Kidney (tissue), 14 donors: ENCODE measurements around the gene RASAL3. TPM values are rescaled to one million over a fixed set of nuclear protein-coding genes. Genes with fewer than 3 reads are reported as not detected.

ENCODE experiments used
- DNase-seq, 5 donors: peaks; one replicate each; pipeline ENCODE4 v3.0.0-alpha.2; 2013 to 2020
- FAIRE-seq: peaks from 2 replicates; lab custom pipeline; 2012; peaks lifted over from hg19 to GRCh38; lab: Jason Lieb, UNC
- H3K27ac ChIP-seq, 2 donors: one replicate each; pipeline ENCODE4 v1.7.0; 2013; ENCODE audit warnings: low read depth in 2 of 2, low read length in 2 of 2, inconsistent platforms in 1 of 2
- H3K27me3 ChIP-seq: one replicate; pipeline ENCODE4 v1.7.1; 2013; ENCODE audit warnings: low read length, inconsistent platforms; ENCODE audit not compliant: control insufficient read depth, insufficient read depth
- H3K36me3 ChIP-seq, 3 donors: one replicate each; pipeline versions ENCODE4 v1.7.0 to v1.7.1; 2013; ENCODE audit warnings: low read length in 3 of 3, control low read depth in 1 of 3, inconsistent platforms in 1 of 3; ENCODE audit not compliant: insufficient read depth in 3 of 3, control insufficient read depth in 2 of 3
- H3K4me1 ChIP-seq, 3 donors: one replicate each; pipeline versions ENCODE4 v1.7.0 to v1.7.1; 2013; ENCODE audit warnings: low read length in 3 of 3, inconsistent platforms in 1 of 3, low read depth in 1 of 3; ENCODE audit not compliant: control insufficient read depth in 2 of 3, insufficient read depth in 2 of 3
- H3K4me3 ChIP-seq, 3 donors: one replicate each; pipeline versions ENCODE4 v1.7.0 to v1.8.1; 2013; ENCODE audit warnings: low read length in 3 of 3, control low read depth in 1 of 3, inconsistent platforms in 1 of 3
- H3K9ac ChIP-seq, 3 donors: one replicate each; pipeline versions ENCODE4 v1.7.0 to v1.7.1; 2013; ENCODE audit warnings: low read length in 3 of 3, control low read depth in 1 of 3, inconsistent platforms in 1 of 3
- H3K9me3 ChIP-seq, 3 donors: one replicate each; pipeline versions ENCODE4 v1.7.0 to v1.7.1; 2013; ENCODE audit warnings: low read length in 3 of 3, control low read depth in 1 of 3, inconsistent platforms in 1 of 3; ENCODE audit not compliant: control insufficient read depth in 2 of 3, insufficient read depth in 1 of 3
- CTCF ChIP-seq: IDR thresholded peaks from 3 replicates; pipeline ENCODE4 v1.5.1; 2012; ENCODE audit warnings: mild to moderate bottlenecking, moderate library complexity, borderline replicate concordance; ENCODE audit not compliant: insufficient read depth; ENCODE audit errors: extremely low read depth
- intact Hi-C: fragments of 100-400 bp; cut with DNase I; formaldehyde crosslinking; loops from one replicate; pipeline ENCODE4 v1.11.1; 2022
- polyA plus RNA-seq: library from polyadenylated mRNA; stranded (reverse); fragments of 350-450 nt; fragmentation: Illumina TruSeq; extraction: RNeasy Lipid Tissue Mini Kit (QIAGEN cat#74804); gene quantifications from one replicate; pipeline ENCODE4 v1.2.3, GENCODE V29; 2014; ENCODE audit warnings: low read depth, low replicate concordance; ENCODE audit not compliant: insufficient read depth
- total RNA-seq: library from RNA; stranded (reverse); fragmentation: NEBNext Ultra II Directional; extraction: Animal tissue kit (Norgen Biotek cat#: 25700); gene quantifications from one replicate; pipeline ENCODE4 v1.2.1, GENCODE V29; 2021
- donor health status: control.
- donor health status: control.
- donor health status: control.
- donor health status: control.
- donor health status: control.
- donor health status: DM: yes; HTN: yes; CAD: no.
- donor health status: Normal renal cell carcinoma (clear cell type).

The RASAL3 gene
- total and polyA plus RNA-seq, 2 donors from 2014 or later = 1.5 to 12.1 TPM

DNA sequence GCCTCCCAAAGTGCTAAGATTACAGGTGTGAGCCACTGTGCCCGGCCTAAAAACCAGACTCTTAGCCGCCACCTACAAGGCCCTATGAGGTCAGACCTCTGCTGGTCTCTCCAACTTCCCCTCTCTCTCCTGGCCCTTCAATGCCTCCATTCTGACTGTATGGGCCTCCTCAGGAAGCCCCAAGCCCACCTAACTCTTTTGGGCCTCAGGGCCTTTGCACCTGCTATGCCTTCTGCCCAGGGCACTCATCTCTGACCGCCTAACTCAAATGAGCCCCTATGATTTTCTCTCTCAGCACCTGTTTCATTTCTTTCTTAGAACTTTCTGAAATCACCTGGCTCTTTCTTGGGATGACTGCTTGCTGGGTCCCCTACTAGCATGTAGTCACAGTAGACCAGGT, 21.0 kb downstream of the RASAL3 start:
- no peaks in the 10 kb centered on the region for H3K9me3 ChIP-seq
- intact Hi-C loops = no loop called here
- DNase-seq = no peak

DNA sequence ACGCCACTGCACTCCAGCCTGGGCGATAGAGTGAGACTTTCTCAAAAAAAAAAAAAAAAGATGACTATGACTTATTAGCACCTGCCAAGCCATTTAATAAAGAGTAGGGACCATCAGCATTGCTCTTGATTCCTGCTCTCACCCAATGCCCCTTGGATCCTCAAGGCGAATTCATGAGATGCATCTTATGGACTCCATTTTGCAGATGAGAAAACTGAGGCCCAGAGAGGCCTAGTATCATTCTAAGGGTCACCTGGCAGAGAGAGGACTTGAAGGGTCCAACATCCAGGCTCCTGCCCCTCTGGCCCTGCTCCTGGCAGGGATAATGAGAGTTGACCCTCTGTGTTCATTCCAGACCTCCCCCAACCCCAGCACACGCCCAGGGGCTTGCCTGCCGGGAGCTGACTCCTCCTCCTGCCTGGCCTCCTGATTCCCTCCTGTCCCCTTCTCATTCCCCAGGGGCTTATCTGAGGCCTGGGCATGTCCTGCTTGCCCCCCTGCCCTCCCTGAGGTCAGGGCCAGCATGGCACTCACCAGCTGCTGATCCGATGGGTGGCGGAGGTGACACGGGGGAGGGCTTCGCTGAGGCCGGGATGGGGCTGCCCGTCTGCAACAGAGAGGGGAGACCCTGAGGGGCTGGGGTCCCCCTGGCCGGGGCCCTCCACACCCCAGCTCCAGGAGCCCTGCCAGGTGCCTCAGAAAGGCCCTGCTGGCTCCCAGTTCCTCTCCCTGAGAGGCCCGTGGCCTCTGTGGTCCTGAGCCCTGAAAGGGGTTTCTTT, 22.0 kb downstream of the RASAL3 start:
- Histone ChIP-seq H3K9ac (no peak overlapping the region), H3K36me3 (no peaks in the 10 kb centered on the region), H3K4me3 (no peak overlapping the region), H3K27me3 (no peaks in the 10 kb centered on the region), H3K4me1 (no peaks in the 10 kb centered on the region), H3K9me3 (no peaks in the 10 kb centered on the region), H3K27ac (no peak overlapping the region)
- FAIRE-seq (no peak), DNase-seq (peak in 1 of 5 donors; percentile 48)
- no peak for TF ChIP-seq CTCF
- intact Hi-C loops = no loop called here

More for the DNA sequence above, 21.0 kb downstream of the RASAL3 start:
- H3K9ac ChIP-seq = no peak overlapping the region
- TF ChIP-seq CTCF = no peak
- no peak for FAIRE-seq
- no peaks in the 10 kb centered on the region for H3K4me1 ChIP-seq
- H3K27ac ChIP-seq = no peak overlapping the region
- no peaks in the 10 kb centered on the region for H3K36me3 ChIP-seq
- H3K4me3 ChIP-seq = no peak overlapping the region
- H3K27me3 ChIP-seq = no peaks in the 10 kb centered on the region

GRCh38 chr19:15441317-15441716, 23.0 kb downstream of the RASAL3 start:
- Histone ChIP-seq H3K27ac (no peak overlapping the region), H3K27me3 (no peaks in the 10 kb centered on the region), H3K36me3 (no peaks in the 10 kb centered on the region), H3K4me1 (no peaks in the 10 kb centered on the region), H3K9ac (no peak overlapping the region), H3K9me3 (no peaks in the 10 kb centered on the region), H3K4me3 (no peak overlapping the region)
- TF ChIP-seq CTCF = no peak
- FAIRE-seq = no peak
- intact Hi-C loops = no loop called here
- no peak for DNase-seq
